Hepatocyte (in vitro differentiated cells): Measurements from ENCODE around the gene KRT3. TPM values are rescaled to one million over a fixed set of nuclear protein-coding genes. Genes with fewer than 3 reads are reported as not detected.

Experiments
- DNase-seq: peaks from one replicate; pipeline ENCODE4 v3.0.0-alpha.2; 2016; ENCODE audit warnings: low spot score
- H2AFZ ChIP-seq: fragments of 200-600 bp; sonication (generic); 2 replicates; pipeline ENCODE4 v1.6.0; 2016; ENCODE audit warnings: antibody characterized with exemption, mild to moderate bottlenecking
- H3K27ac ChIP-seq: fragments of 200-600 bp; sonication (generic); 2 replicates; pipeline ENCODE4 v1.5.1; 2016; ENCODE audit warnings: mild to moderate bottlenecking
- H3K27me3 ChIP-seq: fragments of 200-600 bp; sonication (generic); 2 replicates; pipeline ENCODE4 v1.6.1; 2016
- H3K36me3 ChIP-seq: fragments of 200-600 bp; sonication (generic); replicated peaks from 2 replicates; pipeline ENCODE4 v1.5.1; 2016; ENCODE audit warnings: low read depth; ENCODE audit not compliant: insufficient read depth
- H3K4me1 ChIP-seq: fragments of 200-600 bp; sonication (generic); 2 replicates; pipeline ENCODE4 v1.5.1; 2016; ENCODE audit warnings: mild to moderate bottlenecking, moderate library complexity; ENCODE audit not compliant: insufficient read depth
- H3K4me2 ChIP-seq: fragments of 200-600 bp; sonication (generic); 2 replicates; pipeline ENCODE4 v1.6.0; 2016
- H3K4me3 ChIP-seq: fragments of 200-600 bp; sonication (generic); 2 replicates; pipeline ENCODE4 v1.5.1; 2016; ENCODE audit warnings: mild to moderate bottlenecking
- H3K79me2 ChIP-seq: fragments of 200-600 bp; sonication (generic); 2 replicates; pipeline ENCODE4 v1.6.0; 2017; ENCODE audit warnings: mild to moderate bottlenecking
- H3K9me2 ChIP-seq: fragments of 200-600 bp; sonication (generic); replicated peaks from 2 replicates; pipeline ENCODE4 v1.6.0; 2017; ENCODE audit warnings: mild to moderate bottlenecking; ENCODE audit not compliant: insufficient read depth
- H3K9me3 ChIP-seq: fragments of 200-600 bp; sonication (generic); 2 replicates; pipeline ENCODE4 v1.5.1; 2016; ENCODE audit warnings: low read depth, mild to moderate bottlenecking
- H4K20me1 ChIP-seq: fragments of 200-600 bp; sonication (generic); 2 replicates; pipeline ENCODE4 v1.6.0; 2016; ENCODE audit warnings: mild to moderate bottlenecking; ENCODE audit not compliant: insufficient read depth, poor library complexity, severe bottlenecking
- EZH2 ChIP-seq: fragments of 200-600 bp; sonication (generic); IDR thresholded peaks from 2 replicates; pipeline ENCODE4 v1.6.1; 2016; ENCODE audit warnings: antibody characterized with exemption, mild to moderate bottlenecking, borderline replicate concordance
- EZH2phosphoT487 ChIP-seq: fragments of 200-600 bp; sonication (generic); IDR thresholded peaks from one replicate; pipeline ENCODE4 v1.6.1; 2018; ENCODE audit warnings: antibody characterized with exemption, mild to moderate bottlenecking, low read depth, moderate library complexity; ENCODE audit not compliant: unreplicated experiment, severe bottlenecking
- WGBS: methylation state at CpG from one replicate; pipeline ENCODE4 v1.1.6; 2016; ENCODE audit warnings: low lambda C conversion rate; ENCODE audit errors: missing lambda C conversion rate; 5-methylcytosine and 5-hydroxymethylcytosine counted together
- polyA plus RNA-seq: library from polyadenylated mRNA; unstranded; fragments of >200 nt; fragmentation: Nextera tagmentation; extraction: Ambion mirVana; gene quantifications from 2 replicates; pipeline ENCODE4 v1.2.1, GENCODE V29; 2016
- total RNA-seq: library from RNA; depleted of rRNA; stranded (reverse); fragments of >200 nt; gene quantifications from 2 replicates; pipeline ENCODE4 v1.2.3, GENCODE V29; 2014
- TF ChIP-seq, protein P1 (sequence below): fragments of 200-600 bp; sonication (generic); IDR thresholded peaks from 2 replicates; pipeline ENCODE4 v1.5.1; 2016; ENCODE audit warnings: antibody characterized with exemption, mild to moderate bottlenecking; ENCODE audit not compliant: poor library complexity

Gene KRT3
- total and polyA plus RNA-seq, 2 experiments from 2014 or later = not detected

DNA sequence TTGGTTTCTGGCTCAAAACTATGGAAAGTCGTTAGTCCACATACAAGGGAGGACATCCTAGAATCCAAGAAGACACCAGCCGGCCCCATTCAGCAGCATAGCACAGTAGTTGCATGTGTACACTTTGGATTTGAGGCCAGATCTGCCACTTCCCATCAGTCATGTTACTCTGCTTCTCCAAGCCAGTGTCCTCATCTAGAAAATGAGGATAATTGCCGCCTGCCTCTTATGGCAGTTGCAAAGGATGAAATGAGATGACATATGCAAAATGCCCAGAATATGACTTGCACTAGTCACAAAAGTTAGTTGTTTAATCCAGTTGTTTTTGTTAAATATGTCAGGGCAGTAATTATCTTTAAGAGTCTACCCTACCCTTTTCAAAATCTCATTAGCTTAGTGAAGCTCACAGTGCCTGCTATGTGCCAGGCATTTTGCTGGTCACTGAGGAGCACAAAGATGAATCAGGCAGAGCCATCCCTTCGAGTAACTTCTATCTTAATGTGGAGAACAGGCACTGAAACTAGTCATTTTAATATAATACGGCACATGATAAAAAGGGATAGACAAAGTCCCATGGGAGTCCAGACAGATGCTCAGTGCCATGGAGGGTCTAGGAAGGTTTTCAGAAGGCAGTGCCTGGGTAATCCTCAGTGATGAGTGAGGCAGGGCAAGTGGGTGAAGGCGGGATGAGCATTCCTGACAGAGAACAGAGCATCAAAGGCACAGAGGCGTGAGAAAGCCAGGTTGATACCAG, 12.2 kb downstream of the KRT3 start:
- TF ChIP-seq EZH2phosphoT487 (no peak), EZH2 (no peak)
- TF ChIP-seq, protein P1, sequence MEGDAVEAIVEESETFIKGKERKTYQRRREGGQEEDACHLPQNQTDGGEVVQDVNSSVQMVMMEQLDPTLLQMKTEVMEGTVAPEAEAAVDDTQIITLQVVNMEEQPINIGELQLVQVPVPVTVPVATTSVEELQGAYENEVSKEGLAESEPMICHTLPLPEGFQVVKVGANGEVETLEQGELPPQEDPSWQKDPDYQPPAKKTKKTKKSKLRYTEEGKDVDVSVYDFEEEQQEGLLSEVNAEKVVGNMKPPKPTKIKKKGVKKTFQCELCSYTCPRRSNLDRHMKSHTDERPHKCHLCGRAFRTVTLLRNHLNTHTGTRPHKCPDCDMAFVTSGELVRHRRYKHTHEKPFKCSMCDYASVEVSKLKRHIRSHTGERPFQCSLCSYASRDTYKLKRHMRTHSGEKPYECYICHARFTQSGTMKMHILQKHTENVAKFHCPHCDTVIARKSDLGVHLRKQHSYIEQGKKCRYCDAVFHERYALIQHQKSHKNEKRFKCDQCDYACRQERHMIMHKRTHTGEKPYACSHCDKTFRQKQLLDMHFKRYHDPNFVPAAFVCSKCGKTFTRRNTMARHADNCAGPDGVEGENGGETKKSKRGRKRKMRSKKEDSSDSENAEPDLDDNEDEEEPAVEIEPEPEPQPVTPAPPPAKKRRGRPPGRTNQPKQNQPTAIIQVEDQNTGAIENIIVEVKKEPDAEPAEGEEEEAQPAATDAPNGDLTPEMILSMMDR = no peak
- no peak overlapping the region for H3K4me2 ChIP-seq
- H3K9me3 ChIP-seq = no peaks in the 10 kb centered on the region
- peaks cover 6% of the 10 kb centered on the region for H3K27me3 ChIP-seq
- H3K27ac ChIP-seq = no peak overlapping the region
- no peaks in the 10 kb centered on the region for H3K36me3 ChIP-seq
- H2AFZ ChIP-seq = no peak overlapping the region
- H3K9me2 ChIP-seq = no peaks in the 10 kb centered on the region
- DNase-seq = no peak
- H3K79me2 ChIP-seq = no peaks in the 10 kb centered on the region
- H3K4me1 ChIP-seq = peaks cover 5% of the 10 kb centered on the region
- H3K4me3 ChIP-seq = no peak overlapping the region
- 82% methylated on average over 7 of the region's 7 CpGs for WGBS
- H4K20me1 ChIP-seq = no peaks in the 10 kb centered on the region

DNA sequence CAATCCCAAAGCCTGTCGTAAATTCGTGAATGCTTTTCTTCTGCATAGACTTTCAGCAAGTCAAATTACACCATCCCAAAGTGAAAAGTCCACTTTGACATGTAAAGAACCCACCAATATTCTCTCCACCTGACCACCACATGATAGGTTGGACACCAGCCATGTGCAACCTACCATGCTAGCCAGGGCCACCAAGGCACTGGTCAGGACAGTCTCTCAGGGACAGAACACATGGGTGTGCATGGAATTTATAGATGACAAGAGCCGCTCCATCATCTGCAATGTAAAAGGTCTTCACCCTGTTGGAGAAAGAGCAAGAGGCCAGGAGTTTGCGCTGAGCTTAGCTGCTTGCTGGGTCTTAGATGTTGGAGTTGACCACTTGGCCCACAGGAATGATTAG, 13.4 kb downstream of the KRT3 start:
- Histone ChIP-seq H3K9me2 (no peaks in the 10 kb centered on the region), H3K36me3 (no peaks in the 10 kb centered on the region), H3K27ac (no peak overlapping the region), H3K27me3 (peaks cover 10% of the 10 kb centered on the region), H3K4me2 (no peak overlapping the region), H3K9me3 (no peaks in the 10 kb centered on the region), H2AFZ (no peak overlapping the region), H3K4me3 (no peak overlapping the region), H3K79me2 (no peaks in the 10 kb centered on the region), H3K4me1 (no peaks in the 10 kb centered on the region), H4K20me1 (no peaks in the 10 kb centered on the region)
- no peak for DNase-seq
- TF ChIP-seq EZH2 (no peak), EZH2phosphoT487 (no peak)
- TF ChIP-seq, protein P1 = no peak
- WGBS = 95% methylated on average over 4 of the region's 4 CpGs

- no peak for TF ChIP-seq EZH2phosphoT487
- TF ChIP-seq EZH2 = no peak
- TF ChIP-seq, protein P1 = no peak
- no peaks in the 10 kb centered on the region for H3K36me3 ChIP-seq
- H3K79me2 ChIP-seq = no peaks in the 10 kb centered on the region
- no peaks in the 10 kb centered on the region for H3K4me1 ChIP-seq
- H2AFZ ChIP-seq = no peak overlapping the region
- H3K9me3 ChIP-seq = no peaks in the 10 kb centered on the region
- H3K9me2 ChIP-seq = no peaks in the 10 kb centered on the region
- H3K27ac ChIP-seq = no peak overlapping the region
- H3K4me2 ChIP-seq = no peak overlapping the region
- no peak for DNase-seq
- peaks cover 16% of the 10 kb centered on the region for H3K27me3 ChIP-seq
- 92% methylated on average over 4 of the region's 4 CpGs for WGBS
- H3K4me3 ChIP-seq = no peak overlapping the region
- no peaks in the 10 kb centered on the region for H4K20me1 ChIP-seq
These were observed 14.4 kb downstream of the KRT3 start for GRCh38 chr12:52781399-52782082.
